ENCODE measurements around the gene SLC29A3.

Gene SLC29A3

DNA sequence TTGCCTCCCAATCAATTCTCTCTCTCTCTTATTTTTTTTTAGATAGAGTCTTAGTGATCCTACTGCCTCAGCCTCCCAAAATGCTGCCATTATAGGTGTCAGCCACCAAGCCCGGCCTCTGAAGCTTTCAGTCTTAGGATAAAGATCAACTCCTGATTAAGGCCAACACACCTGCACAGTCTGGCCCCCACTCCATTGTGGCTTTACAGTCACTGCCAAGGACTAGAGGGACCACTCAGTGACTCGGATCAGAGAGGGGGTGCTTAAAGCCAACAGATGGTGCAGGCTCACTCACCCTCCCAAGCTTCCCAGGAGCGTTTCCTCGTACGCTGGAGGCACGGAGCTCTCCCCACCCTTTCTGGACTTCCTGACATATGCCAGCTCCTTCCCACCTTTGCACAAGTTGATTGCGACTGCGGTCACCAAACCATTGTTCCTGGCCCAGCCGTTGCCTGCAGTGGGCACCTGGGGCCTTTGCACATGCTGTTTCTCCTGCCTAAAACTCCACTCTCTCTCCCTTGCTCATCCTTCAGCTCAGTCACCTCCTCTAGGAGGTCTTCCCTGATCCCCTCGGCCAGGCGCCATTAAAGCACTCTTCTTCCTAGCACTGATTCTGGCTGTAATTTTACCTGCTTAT is 76.0 kb downstream of the SLC29A3 start:
- TF ChIP-seq, protein P1, sequence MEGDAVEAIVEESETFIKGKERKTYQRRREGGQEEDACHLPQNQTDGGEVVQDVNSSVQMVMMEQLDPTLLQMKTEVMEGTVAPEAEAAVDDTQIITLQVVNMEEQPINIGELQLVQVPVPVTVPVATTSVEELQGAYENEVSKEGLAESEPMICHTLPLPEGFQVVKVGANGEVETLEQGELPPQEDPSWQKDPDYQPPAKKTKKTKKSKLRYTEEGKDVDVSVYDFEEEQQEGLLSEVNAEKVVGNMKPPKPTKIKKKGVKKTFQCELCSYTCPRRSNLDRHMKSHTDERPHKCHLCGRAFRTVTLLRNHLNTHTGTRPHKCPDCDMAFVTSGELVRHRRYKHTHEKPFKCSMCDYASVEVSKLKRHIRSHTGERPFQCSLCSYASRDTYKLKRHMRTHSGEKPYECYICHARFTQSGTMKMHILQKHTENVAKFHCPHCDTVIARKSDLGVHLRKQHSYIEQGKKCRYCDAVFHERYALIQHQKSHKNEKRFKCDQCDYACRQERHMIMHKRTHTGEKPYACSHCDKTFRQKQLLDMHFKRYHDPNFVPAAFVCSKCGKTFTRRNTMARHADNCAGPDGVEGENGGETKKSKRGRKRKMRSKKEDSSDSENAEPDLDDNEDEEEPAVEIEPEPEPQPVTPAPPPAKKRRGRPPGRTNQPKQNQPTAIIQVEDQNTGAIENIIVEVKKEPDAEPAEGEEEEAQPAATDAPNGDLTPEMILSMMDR (IDR thresholded peaks at IDR 0.05; ENCODE audit: extremely low read depth, insufficient read depth, missing control alignments), result no peak
- DNase-seq (ENCODE audit: low spot score), result no peak
- in situ Hi-C loops (cut with MboI; ENCODE audit: low pct_unique_long_range_greater_than_20kb, low sequenced_read_pairs, unreplicated experiment), result no loop called here

DNA sequence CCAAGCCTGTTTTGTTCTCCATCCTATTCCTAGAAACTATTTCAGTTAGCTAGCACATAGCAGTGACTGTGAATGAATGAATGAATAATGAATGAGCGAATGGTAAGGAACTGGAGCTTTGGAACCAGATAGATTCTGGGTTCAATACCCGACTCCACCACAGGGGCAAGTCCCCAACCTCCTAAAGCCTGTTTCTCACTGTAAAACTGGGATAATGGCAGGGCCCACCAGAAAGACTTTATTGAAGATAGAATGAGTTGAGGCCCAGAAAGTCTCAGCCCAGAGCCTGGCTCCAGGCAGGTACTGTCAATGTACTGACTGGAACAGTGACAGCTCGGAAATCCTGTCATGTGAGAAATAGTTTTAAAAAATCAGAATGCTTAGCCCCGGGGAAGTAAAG is 76.6 kb downstream of the SLC29A3 start:
- in situ Hi-C loops (cut with MboI; ENCODE audit: low pct_unique_long_range_greater_than_20kb, low sequenced_read_pairs, unreplicated experiment), result no loop called here
- TF ChIP-seq, protein P1 (IDR thresholded peaks at IDR 0.05; ENCODE audit: extremely low read depth, insufficient read depth, missing control alignments), result no peak
- no peak for DNase-seq (ENCODE audit: low spot score)

DNA sequence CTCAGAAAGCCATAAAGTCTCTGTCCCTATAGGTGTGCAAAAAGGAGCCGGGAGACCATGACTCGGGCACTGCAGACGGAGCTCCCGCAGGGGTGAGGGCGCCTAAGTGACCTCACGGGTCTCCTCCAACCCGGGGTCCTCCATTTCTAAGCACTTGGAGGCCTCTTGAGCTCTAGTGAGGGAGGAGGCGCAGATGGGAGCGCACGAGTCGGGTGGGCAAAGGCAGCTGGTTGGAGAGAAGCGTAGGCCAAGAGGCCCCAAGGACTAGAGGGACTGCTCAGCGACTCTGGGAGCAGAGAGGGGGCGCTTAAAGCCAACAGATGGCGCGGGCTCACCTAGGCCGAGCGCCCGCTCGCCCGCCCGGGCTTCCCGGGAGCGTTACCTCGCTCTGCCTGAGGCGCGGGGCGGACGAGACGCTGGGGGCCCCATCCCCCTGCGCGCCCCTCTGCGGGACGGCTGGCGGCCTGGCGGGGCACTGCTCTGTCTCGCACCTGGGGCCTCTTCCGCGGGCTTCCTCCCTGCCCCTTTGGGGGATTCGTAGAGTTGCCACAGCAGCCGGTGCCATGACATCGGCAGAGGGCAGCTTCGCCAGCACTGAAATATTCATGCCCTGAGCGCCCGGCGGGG is 77.1 kb downstream of the SLC29A3 start:
- in situ Hi-C loops (cut with MboI; ENCODE audit: low pct_unique_long_range_greater_than_20kb, low sequenced_read_pairs, unreplicated experiment), result no loop called here
- TF ChIP-seq, protein P1 (IDR thresholded peaks at IDR 0.05; ENCODE audit: extremely low read depth, insufficient read depth, missing control alignments), result peak; percentile 36
- peak; percentile 73 for DNase-seq (ENCODE audit: low spot score)

DNA sequence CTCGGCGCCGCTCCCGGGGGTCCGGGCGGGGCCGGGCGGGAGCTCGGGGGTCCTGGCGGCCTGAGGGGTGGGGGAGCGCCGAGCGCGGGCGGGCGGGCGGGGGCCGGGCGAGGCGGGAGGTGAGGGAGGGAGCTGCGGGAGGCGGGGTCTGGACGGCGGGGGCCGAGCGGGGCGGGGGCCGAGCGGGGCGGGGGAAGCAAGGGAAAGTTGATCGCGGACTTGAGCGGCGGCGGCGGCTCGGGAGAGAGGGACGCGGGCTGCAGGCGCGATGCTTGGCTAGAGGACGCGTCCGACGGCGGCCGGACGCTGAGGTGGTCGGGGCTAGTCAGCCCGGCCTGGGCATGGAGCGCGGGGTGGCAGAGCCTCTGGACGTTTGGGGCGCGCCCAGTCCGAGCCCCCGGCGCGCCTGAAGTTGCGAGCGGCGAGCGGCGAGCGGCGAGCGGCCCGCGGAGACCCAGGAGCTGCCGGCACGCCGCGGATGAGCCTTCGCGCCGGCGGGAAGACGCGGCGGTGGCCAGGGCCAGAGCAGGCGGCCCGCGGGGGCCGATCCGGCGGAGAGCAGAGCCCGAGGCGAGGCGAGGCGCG is 77.7 kb downstream of the SLC29A3 start, which contains the start of gene CDH23:
CDH23 (plus strand) TSS at position 210 of the 585 bp plus-strand sequence. CDS start 42,912 bp downstream, outside the sequence.
- in situ Hi-C loops (cut with MboI; ENCODE audit: low pct_unique_long_range_greater_than_20kb, low sequenced_read_pairs, unreplicated experiment), result no loop called here
- TF ChIP-seq, protein P1 (IDR thresholded peaks at IDR 0.05; ENCODE audit: extremely low read depth, insufficient read depth, missing control alignments), result no peak
- peak; percentile 52 for DNase-seq (ENCODE audit: low spot score)

DNA sequence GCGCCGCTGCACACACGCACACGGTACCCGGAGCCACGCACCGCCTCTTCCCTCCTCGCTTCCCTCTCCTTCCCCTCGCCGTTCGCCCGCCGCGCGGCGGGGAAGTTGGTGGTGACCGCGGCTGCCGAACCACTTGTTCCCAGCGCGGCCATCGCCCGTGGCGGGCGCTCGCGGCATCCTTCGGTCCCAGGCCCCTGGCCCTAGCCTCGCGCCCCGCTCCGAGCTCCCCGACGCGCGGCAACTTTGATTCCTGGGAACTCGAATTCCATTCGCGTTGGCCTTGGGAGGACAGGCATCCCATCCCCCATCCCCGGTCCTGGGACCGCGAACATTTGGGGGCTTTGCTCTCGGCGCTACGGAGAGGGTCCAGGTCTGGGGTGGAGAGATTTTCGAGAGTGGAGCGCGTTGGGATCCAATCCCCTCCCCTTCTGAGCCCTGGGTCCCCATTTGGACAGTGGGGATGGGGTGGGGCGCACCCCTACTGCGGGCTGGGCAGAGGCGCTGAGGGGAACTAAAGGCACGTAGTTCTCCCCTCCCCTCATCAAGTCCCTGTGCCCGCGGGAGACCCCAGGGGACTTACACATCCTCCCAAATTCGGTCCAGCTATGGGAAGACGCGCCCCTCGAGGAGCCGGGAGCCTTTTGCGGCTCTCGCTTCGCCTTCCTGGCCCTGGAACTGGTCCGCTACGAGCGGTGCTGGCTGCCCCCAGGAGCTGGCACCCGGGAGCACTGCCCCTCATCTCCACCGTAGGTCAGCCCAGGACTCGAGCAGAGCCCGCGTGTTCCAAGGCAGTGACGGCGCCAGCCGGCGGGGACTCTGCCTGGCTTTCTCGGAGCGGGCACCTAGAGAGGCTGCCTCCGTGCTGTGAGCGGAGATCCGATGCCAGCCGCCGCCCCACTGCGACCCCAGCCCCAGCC is 78.5 kb downstream of the SLC29A3 start:
- no peak for DNase-seq (ENCODE audit: low spot score)
- TF ChIP-seq, protein P1 (IDR thresholded peaks at IDR 0.05; ENCODE audit: extremely low read depth, insufficient read depth, missing control alignments), result no peak
- in situ Hi-C loops (cut with MboI; ENCODE audit: low pct_unique_long_range_greater_than_20kb, low sequenced_read_pairs, unreplicated experiment), result no loop called here

DNA sequence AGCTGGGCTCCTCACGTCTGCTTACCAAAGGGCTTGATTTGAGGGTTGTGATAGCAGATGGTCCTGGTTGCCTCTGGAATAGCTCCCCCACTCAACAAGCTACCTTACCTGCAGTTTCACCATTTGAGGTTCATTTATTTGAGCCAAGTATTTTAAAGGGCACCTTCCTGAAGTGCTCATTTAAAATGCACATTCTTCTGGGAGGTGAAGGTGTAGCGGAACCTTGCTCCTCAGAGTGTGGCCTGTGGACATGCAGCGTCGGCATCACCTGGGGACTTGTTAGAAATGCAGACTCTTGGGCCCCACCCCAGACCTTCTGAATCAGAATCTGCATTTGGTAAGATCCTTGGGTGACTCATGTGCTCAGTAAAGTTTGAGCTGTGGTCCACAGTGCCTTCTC is 79.9 kb downstream of the SLC29A3 start:
- in situ Hi-C loops (cut with MboI; ENCODE audit: low pct_unique_long_range_greater_than_20kb, low sequenced_read_pairs, unreplicated experiment), result no loop called here
- TF ChIP-seq, protein P1 (IDR thresholded peaks at IDR 0.05; ENCODE audit: extremely low read depth, insufficient read depth, missing control alignments), result no peak
- DNase-seq (ENCODE audit: low spot score), result no peak

Measured in GM13977 (cell line).